ENCODE data around the gene COG7. TPM values are rescaled to one million over a fixed set of nuclear protein-coding genes. Genes with fewer than 3 reads are reported as not detected.

COG7 gene
- total RNA-seq, 5 donors from 2014 or later (not counting 1 experiment from before 2014, with no cell fraction given): 15.8 to 23.2 (median 22.4) TPM

DNA sequence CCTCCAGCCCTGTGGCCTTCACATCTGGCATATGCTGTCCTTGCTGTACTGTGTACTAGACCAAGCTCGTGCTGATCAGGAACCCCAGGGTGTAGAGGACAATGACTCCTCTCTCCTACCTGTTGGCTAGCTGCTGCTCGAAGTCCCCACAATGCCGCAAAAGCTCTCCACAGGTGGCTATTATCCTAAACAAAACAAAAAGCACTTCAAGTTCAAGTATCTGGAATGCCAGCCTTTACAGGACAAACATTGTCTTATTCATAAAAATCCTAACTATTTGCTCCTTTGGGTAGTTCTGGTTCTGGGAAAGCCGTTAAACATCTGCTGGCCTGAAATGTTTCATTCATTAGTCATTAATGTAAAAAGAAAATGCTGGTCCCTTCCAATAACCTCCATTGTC is 42.8 kb downstream of the COG7 start:
- Mint-ChIP-seq H3K9me3 (no peaks in the 10 kb centered on the region), H3K27me3 (no peaks in the 10 kb centered on the region), H3K36me3 (peaks cover 58% of the 10 kb centered on the region), H3K4me3 (no peak overlapping the region), H3K4me1 (no peaks in the 10 kb centered on the region), H3K27ac (no peak overlapping the region)
- no peaks in the 10 kb centered on the region for H3K4me1 ChIP-seq (ENCODE audit: control insufficient read depth in 1 of 2, extremely low read depth in 1 of 2, insufficient read depth in 2 of 2, low read length in 2 of 2)
- ATAC-seq (replicated peaks in 1 of 4) (no peak), DNase-seq (no peak)
- peaks cover 0 to 77% of the 10 kb centered on the region in 2 donors for H3K36me3 ChIP-seq (ENCODE audit: control insufficient read depth in 2 of 2, extremely low read depth in 1 of 2, insufficient read depth in 1 of 2, low read length in 1 of 2)
- POLR2A ChIA-PET: no interaction called here
- WGBS (ENCODE audit: insufficient coverage): 100% methylated on average over 3 of the region's 4 CpGs
- H3K27ac ChIP-seq (ENCODE audit: low read length): no peak overlapping the region
- CTCF ChIA-PET: no interaction called here
- H3K4me3 ChIP-seq (ENCODE audit: control insufficient read depth in 1 of 2, extremely low read depth in 1 of 2, low read length in 1 of 2): no peak overlapping the region
- no peaks in the 10 kb centered on the region for H3K9me3 ChIP-seq
- H3K27me3 ChIP-seq (replicated peaks in 1 of 2; ENCODE audit: control insufficient read depth in 2 of 2, extremely low read depth in 1 of 2, insufficient read depth in 2 of 2, low read length in 1 of 2): no peaks in the 10 kb centered on the region

DNA sequence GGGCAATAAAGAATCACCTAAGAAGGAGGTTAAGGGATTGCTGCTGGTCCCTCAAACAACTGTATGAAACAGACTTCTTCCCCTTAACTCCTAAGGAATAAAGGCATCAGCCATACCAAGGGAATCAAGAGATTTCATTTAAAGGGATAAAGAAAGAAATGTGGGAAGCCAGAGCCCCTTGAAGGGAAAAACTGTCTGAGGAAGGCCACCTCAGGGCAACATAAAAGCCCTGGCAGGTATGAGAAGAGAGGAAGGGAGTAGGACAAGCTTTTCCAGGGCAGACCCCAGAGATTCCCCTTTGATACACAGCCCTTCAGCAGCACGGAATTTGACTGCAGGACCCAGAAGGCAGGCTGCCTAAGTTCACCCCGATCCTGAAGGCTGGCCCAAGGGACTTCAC is 43.5 kb downstream of the COG7 start:
- Histone ChIP-seq H3K4me1 (ENCODE audit: control insufficient read depth in 1 of 2, extremely low read depth in 1 of 2, insufficient read depth in 2 of 2, low read length in 2 of 2) (no peaks in the 10 kb centered on the region), H3K27me3 (replicated peaks in 1 of 2; ENCODE audit: control insufficient read depth in 2 of 2, extremely low read depth in 1 of 2, insufficient read depth in 2 of 2, low read length in 1 of 2) (no peaks in the 10 kb centered on the region), H3K9me3 (no peaks in the 10 kb centered on the region), H3K27ac (ENCODE audit: low read length) (no peak overlapping the region), H3K4me3 (ENCODE audit: control insufficient read depth in 1 of 2, extremely low read depth in 1 of 2, low read length in 1 of 2) (no peak overlapping the region), H3K36me3 (ENCODE audit: control insufficient read depth in 2 of 2, extremely low read depth in 1 of 2, insufficient read depth in 1 of 2, low read length in 1 of 2) (peaks cover 0 to 75% of the 10 kb centered on the region in 2 donors)
- CTCF ChIA-PET: no interaction called here
- ATAC-seq (replicated peaks in 1 of 4) (no peak), DNase-seq (no peak)
- Mint-ChIP-seq H3K27ac (no peak overlapping the region), H3K36me3 (peaks cover 58% of the 10 kb centered on the region), H3K4me3 (no peak overlapping the region), H3K27me3 (no peaks in the 10 kb centered on the region), H3K4me1 (no peaks in the 10 kb centered on the region), H3K9me3 (no peaks in the 10 kb centered on the region)
- POLR2A ChIA-PET: no interaction called here
- no CpG with 5 or more reads among the region's 2 CpGs for WGBS (ENCODE audit: insufficient coverage)

DNA sequence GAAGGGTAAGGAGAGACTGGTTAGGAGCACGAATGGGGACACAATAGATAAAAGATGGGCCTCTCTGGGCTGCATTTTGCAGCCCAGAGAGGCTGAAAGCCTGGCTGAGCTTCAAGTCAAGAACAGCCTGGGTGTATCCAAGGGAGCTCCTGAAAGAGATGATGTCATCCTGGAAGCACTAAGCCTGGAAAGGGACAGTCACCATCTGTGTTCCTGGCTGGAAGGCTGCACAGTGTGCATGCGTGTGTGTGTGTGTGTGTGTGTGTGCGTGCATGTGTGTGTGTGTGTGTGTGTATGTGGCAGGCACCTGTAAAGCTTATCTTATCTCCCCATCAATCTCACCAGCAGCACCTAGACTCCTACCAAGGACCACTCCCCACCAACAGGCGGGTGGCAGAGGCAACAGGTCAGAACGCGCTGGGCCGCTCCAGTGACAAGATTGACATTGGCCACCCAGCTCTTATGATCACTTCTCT is 44.1 kb downstream of the COG7 start:
- 91% methylated on average over 5 of the region's 7 CpGs for WGBS (ENCODE audit: insufficient coverage)

DNA sequence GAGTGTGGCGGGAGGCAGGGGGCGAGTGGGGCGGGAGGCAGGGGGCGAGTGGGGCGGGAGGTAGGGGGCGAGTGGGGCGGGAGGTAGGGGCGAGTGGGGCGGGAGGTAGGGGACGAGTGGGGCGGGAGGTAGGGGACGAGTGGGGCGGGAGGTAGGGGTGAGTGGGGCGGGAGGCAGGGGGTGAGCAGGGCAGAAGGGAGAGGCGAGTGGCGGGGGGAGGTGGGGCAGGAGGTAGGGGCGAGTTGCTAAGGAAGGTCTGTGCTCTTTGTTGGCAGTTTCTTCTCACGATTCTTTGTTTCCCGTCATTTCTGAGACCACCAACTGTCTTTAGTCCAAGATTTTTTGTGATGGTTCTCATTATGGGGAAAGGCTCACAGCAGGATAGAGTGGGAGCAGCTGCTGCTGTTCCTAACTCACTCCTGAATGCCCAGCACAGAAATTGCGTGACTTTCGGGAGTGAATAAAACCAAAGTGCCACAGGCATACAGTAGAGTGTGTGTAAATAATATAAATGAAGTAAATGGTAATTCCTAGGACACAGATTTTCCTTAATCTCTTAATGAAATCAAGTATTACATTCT is 44.7 kb downstream of the COG7 start:
- Histone ChIP-seq H3K4me1 (ENCODE audit: control insufficient read depth in 1 of 2, extremely low read depth in 1 of 2, insufficient read depth in 2 of 2, low read length in 2 of 2) (no peaks in the 10 kb centered on the region), H3K27ac (ENCODE audit: low read length) (no peak overlapping the region), H3K36me3 (ENCODE audit: control insufficient read depth in 2 of 2, extremely low read depth in 1 of 2, insufficient read depth in 1 of 2, low read length in 1 of 2) (peaks cover 0 to 75% of the 10 kb centered on the region in 2 donors), H3K27me3 (replicated peaks in 1 of 2; ENCODE audit: control insufficient read depth in 2 of 2, extremely low read depth in 1 of 2, insufficient read depth in 2 of 2, low read length in 1 of 2) (no peaks in the 10 kb centered on the region), H3K9me3 (no peaks in the 10 kb centered on the region), H3K4me3 (ENCODE audit: control insufficient read depth in 1 of 2, extremely low read depth in 1 of 2, low read length in 1 of 2) (no peak overlapping the region)
- 100% methylated on average over 2 of the region's 21 CpGs for WGBS (ENCODE audit: insufficient coverage)
- DNase-seq: no peak
- no peak overlapping the region for H3K27ac Mint-ChIP-seq
- ChIA-PET POLR2A (interaction anchor here (0.7 kb wide), 2 partner anchors 10 to 216 kb away, joined by 3 to 4 read pairs; no protein-coding TSS in a partner anchor), CTCF (no interaction called here)
- no peaks in the 10 kb centered on the region for H3K4me1 Mint-ChIP-seq
- no peaks in the 10 kb centered on the region for H3K9me3 Mint-ChIP-seq
- H3K4me3 Mint-ChIP-seq: no peak overlapping the region
- peaks cover 58% of the 10 kb centered on the region for H3K36me3 Mint-ChIP-seq
- ATAC-seq (replicated peaks in 1 of 4): no peak
- H3K27me3 Mint-ChIP-seq: no peaks in the 10 kb centered on the region

More for the DNA sequence above, 44.1 kb downstream of the COG7 start:
- CTCF ChIA-PET: no interaction called here
- H3K27ac Mint-ChIP-seq: no peak overlapping the region
- ATAC-seq (replicated peaks in 1 of 4) (no peak), DNase-seq (no peak)
- H3K36me3 Mint-ChIP-seq: peaks cover 59% of the 10 kb centered on the region
- H3K4me1 Mint-ChIP-seq: no peaks in the 10 kb centered on the region
- H3K4me3 Mint-ChIP-seq: no peak overlapping the region
- Histone ChIP-seq H3K9me3 (no peaks in the 10 kb centered on the region), H3K27me3 (replicated peaks in 1 of 2; ENCODE audit: control insufficient read depth in 2 of 2, extremely low read depth in 1 of 2, insufficient read depth in 2 of 2, low read length in 1 of 2) (no peaks in the 10 kb centered on the region), H3K4me3 (ENCODE audit: control insufficient read depth in 1 of 2, extremely low read depth in 1 of 2, low read length in 1 of 2) (no peak overlapping the region), H3K27ac (ENCODE audit: low read length) (no peak overlapping the region), H3K36me3 (ENCODE audit: control insufficient read depth in 2 of 2, extremely low read depth in 1 of 2, insufficient read depth in 1 of 2, low read length in 1 of 2) (peaks cover 0 to 75% of the 10 kb centered on the region in 2 donors), H3K4me1 (ENCODE audit: control insufficient read depth in 1 of 2, extremely low read depth in 1 of 2, insufficient read depth in 2 of 2, low read length in 2 of 2) (no peaks in the 10 kb centered on the region)
- H3K27me3 Mint-ChIP-seq: no peaks in the 10 kb centered on the region
- H3K9me3 Mint-ChIP-seq: no peaks in the 10 kb centered on the region
- POLR2A ChIA-PET: interaction anchor here (0.7 kb wide), 2 partner anchors 10 to 217 kb away, joined by 3 to 4 read pairs; no protein-coding TSS in a partner anchor

DNA sequence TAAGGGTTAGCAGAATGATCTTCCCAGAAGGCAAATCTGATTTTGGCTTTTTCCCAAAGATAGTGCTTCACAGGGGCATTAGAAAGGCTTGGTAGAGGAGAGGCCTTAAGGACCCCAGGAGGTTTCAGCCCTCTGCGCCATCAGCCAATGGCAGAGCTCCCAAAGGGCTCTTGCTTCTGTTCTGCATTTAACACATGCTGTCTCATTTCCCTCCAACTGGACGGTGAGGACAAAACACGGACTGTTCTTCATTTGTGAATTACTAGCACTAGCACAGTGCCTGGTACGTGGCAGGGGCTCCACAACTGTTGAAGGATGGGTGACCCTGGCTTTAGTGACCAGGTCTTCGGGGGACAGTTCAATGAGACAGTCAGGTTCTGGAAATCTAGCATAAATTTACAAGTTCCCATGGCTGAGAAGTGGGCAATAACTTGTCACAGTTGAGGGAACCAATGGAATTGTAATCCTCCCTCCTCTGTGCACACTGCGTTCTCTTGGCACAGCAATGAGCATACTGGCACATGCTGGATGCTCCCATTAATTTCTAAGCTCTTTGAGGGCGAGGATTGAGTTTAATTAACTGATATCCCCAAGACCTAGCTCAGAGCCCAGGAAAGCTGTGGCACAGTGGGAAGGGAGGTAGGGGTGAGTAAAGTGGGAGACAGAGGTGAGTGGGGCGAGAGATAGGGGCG is 45.4 kb downstream of the COG7 start:
- Histone ChIP-seq H3K27ac (ENCODE audit: low read length) (no peak overlapping the region), H3K27me3 (replicated peaks in 1 of 2; ENCODE audit: control insufficient read depth in 2 of 2, extremely low read depth in 1 of 2, insufficient read depth in 2 of 2, low read length in 1 of 2) (no peaks in the 10 kb centered on the region), H3K4me1 (ENCODE audit: control insufficient read depth in 1 of 2, extremely low read depth in 1 of 2, insufficient read depth in 2 of 2, low read length in 2 of 2) (no peaks in the 10 kb centered on the region), H3K9me3 (no peaks in the 10 kb centered on the region), H3K4me3 (ENCODE audit: control insufficient read depth in 1 of 2, extremely low read depth in 1 of 2, low read length in 1 of 2) (no peak overlapping the region), H3K36me3 (ENCODE audit: control insufficient read depth in 2 of 2, extremely low read depth in 1 of 2, insufficient read depth in 1 of 2, low read length in 1 of 2) (peaks cover 0 to 77% of the 10 kb centered on the region in 2 donors)
- WGBS (ENCODE audit: insufficient coverage): 89% methylated on average over 3 of the region's 9 CpGs
- Mint-ChIP-seq H3K9me3 (no peaks in the 10 kb centered on the region), H3K4me1 (no peaks in the 10 kb centered on the region), H3K27ac (no peak overlapping the region), H3K36me3 (peaks cover 60% of the 10 kb centered on the region), H3K4me3 (no peak overlapping the region), H3K27me3 (no peaks in the 10 kb centered on the region)
- ATAC-seq (replicated peaks in 1 of 4): no peak
- no peak for DNase-seq
- ChIA-PET POLR2A (no interaction called here), CTCF (no interaction called here)

DNA sequence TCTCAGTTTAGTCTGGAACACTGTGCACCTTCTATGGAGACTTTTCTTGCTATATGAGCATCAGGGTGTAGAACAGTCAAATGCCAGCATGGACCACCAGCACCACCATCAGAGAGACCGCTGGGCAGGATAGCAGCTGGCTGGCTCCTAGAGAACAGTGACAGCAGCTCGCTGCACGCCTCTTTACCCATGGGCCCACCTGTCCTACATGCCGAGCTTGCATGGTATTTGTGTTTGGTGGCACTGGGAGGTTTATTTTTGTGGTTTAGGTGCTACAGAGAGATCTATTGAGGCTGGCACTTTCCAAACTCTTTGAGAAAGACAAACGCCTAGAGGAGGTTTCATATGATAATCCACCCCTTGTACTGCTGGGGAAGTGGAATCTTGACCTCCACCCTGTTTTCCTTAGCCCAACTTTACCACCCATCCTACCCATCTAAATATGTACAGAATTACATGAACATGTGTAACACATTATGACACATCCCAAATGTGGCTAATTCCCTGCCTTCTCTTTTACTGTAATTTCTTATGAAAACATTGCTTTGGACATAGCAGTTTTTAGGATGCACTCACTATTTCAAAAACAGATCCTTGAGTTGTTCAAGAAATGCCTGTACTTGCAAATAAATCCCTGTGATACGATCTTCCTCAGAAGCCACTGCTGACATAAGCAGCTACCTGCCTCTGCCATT is 46.3 kb downstream of the COG7 start:
- Histone ChIP-seq H3K27me3 (replicated peaks in 1 of 2; ENCODE audit: control insufficient read depth in 2 of 2, extremely low read depth in 1 of 2, insufficient read depth in 2 of 2, low read length in 1 of 2) (no peaks in the 10 kb centered on the region), H3K4me1 (ENCODE audit: control insufficient read depth in 1 of 2, extremely low read depth in 1 of 2, insufficient read depth in 2 of 2, low read length in 2 of 2) (no peaks in the 10 kb centered on the region), H3K27ac (ENCODE audit: low read length) (no peak overlapping the region), H3K4me3 (ENCODE audit: control insufficient read depth in 1 of 2, extremely low read depth in 1 of 2, low read length in 1 of 2) (no peak overlapping the region), H3K36me3 (ENCODE audit: control insufficient read depth in 2 of 2, extremely low read depth in 1 of 2, insufficient read depth in 1 of 2, low read length in 1 of 2) (peaks cover 0 to 77% of the 10 kb centered on the region in 2 donors), H3K9me3 (no peaks in the 10 kb centered on the region)
- no peak overlapping the region for H3K27ac Mint-ChIP-seq
- H3K4me3 Mint-ChIP-seq: no peak overlapping the region
- 98% methylated on average over 4 of the region's 6 CpGs for WGBS (ENCODE audit: insufficient coverage)
- POLR2A ChIA-PET: no interaction called here
- CTCF ChIA-PET: no interaction called here
- DNase-seq: no peak
- H3K4me1 Mint-ChIP-seq: no peaks in the 10 kb centered on the region
- no peaks in the 10 kb centered on the region for H3K27me3 Mint-ChIP-seq
- no peaks in the 10 kb centered on the region for H3K9me3 Mint-ChIP-seq
- peaks cover 63% of the 10 kb centered on the region for H3K36me3 Mint-ChIP-seq
- no peak for ATAC-seq (replicated peaks in 1 of 4)

Data from T-cell (primary cell).